Naive thymus-derived CD8-positive, alpha-beta T cell (primary cell): ENCODE results near the gene GPR135. TPM values are rescaled to one million over a fixed set of nuclear protein-coding genes. Genes with fewer than 3 reads are reported as not detected.
A peak's percentile ranks its signal among the peaks of the same experiment; 100 is the strongest.

ENCODE experiments used
- ATAC-seq, 2 donors: fragments of 150-1000 bp; cut with Tn5 transposase in 1 of 2; sonication (Bioruptor Pico), chemical (Tn5 transposase) in 1 of 2; 1 replicate in 1 of 2; 2 replicates in 1 of 2; pipeline ENCODE4 v1.10.0; 2021; ENCODE audit warnings: mild to moderate bottlenecking in 2 of 2, moderate library complexity in 2 of 2
- POLR2A ChIA-PET: fragments of 350-600 bp; sonication (Branson Sonifier 250); formaldehyde crosslinking; loops from one replicate; lab custom pipeline; 2021; ENCODE audit warnings: antibody characterized with exemption; lab: Charles Lee
- DNase-seq, 10 donors: peaks; one replicate each; pipeline versions ENCODE4 v3.0.0 to v3.0.0-alpha.2; 2020 to 2022
- H3K27ac Mint-ChIP-seq, 10 donors: one replicate each; pipeline ENCODE4 v1.8.0; 2020 to 2022; ENCODE audit warnings: mild to moderate bottlenecking in 10 of 10, mixed read lengths in 10 of 10, moderate library complexity in 4 of 10, inconsistent platforms in 1 of 10
- H3K27me3 Mint-ChIP-seq, 5 donors: one replicate each; pipeline ENCODE4 v1.8.0; 2021 to 2022; ENCODE audit warnings: mixed read lengths in 5 of 5
- H3K36me3 Mint-ChIP-seq, 3 donors: one replicate each; pipeline ENCODE4 v1.8.0; 2020 to 2022; ENCODE audit warnings: mixed read lengths in 3 of 3, mild to moderate bottlenecking in 2 of 3, inconsistent platforms in 1 of 3
- H3K4me1 Mint-ChIP-seq, 4 donors: one replicate each; pipeline ENCODE4 v1.8.0; 2021 to 2022; ENCODE audit warnings: mixed read lengths in 4 of 4
- H3K4me3 Mint-ChIP-seq, 10 donors: one replicate each; pipeline ENCODE4 v1.8.0; 2020 to 2022; ENCODE audit warnings: mild to moderate bottlenecking in 10 of 10, mixed read lengths in 10 of 10, moderate library complexity in 6 of 10, inconsistent platforms in 1 of 10
- H3K9me3 Mint-ChIP-seq, 9 donors: one replicate each; pipeline ENCODE4 v1.8.0; 2020 to 2022; ENCODE audit warnings: mixed read lengths in 9 of 9, mild to moderate bottlenecking in 3 of 9, inconsistent platforms in 1 of 9, moderate library complexity in 1 of 9
- polyA plus RNA-seq, 3 donors: library from polyadenylated mRNA; unstranded; fragments of 300-500 nt; fragmentation: Illumina TruSeq; gene quantifications; one replicate each; pipeline ENCODE4 v1.2.3, GENCODE V29; 2021
- total RNA-seq, 8 experiments: library from RNA in 2 of 8; stranded (reverse) in 2 of 8; gene quantifications; one replicate each; pipeline ENCODE4 v1.2.3 and lab custom pipeline; 2021 to 2026

The GPR135 gene
- total and polyA plus RNA-seq, 5 experiments from 2014 or later: 0.16 to 2.0 (median 1.7) TPM; not detected in 2

GRCh38 chr14:59484639-59485175 lies 19.5 kb upstream of the GPR135 start:
- ATAC-seq: peak; percentile 54 to 61
- Mint-ChIP-seq H3K27me3 (no peaks in the 10 kb centered on the region), H3K4me3 (peak overlapping the region; percentile 86 to 99 (median 96)), H3K36me3 (peaks cover 8 to 20% (median 14%) of the 10 kb centered on the region in 3 donors), H3K4me1 (peaks cover 36 to 78% (median 68%) of the 10 kb centered on the region in 4 donors), H3K9me3 (no peaks in the 10 kb centered on the region), H3K27ac (peak overlapping the region; percentile 75 to 98 (median 94))
- POLR2A ChIA-PET: interaction anchor here (1.2 to 2.8 kb wide), 7 partner anchors 12 to 1187 kb away, joined by 3 to 20 read pairs (median 6); partner anchors contain the start of genes DAAM1, GPR135, KIAA0586 and PPM1A
- no peak for DNase-seq

- POLR2A ChIA-PET: interaction anchor here (1.0 to 2.8 kb wide), 9 partner anchors 11 to 1187 kb away, joined by 3 to 20 read pairs (median 5); partner anchors contain the start of genes DAAM1, GPR135, KIAA0586 and PPM1A
- ATAC-seq: peak; percentile 90 to 94
- Mint-ChIP-seq H3K27me3 (no peaks in the 10 kb centered on the region), H3K4me3 (peak within 1 kb of the TSS; percentile 86 to 99 (median 96)), H3K36me3 (peaks cover 1 to 14% (median 8%) of the 10 kb centered on the region in 3 donors), H3K4me1 (peaks cover 32 to 73% (median 65%) of the 10 kb centered on the region in 4 donors), H3K9me3 (no peaks in the 10 kb centered on the region), H3K27ac (peak within 1 kb of the TSS; percentile 75 to 98 (median 94))
- DNase-seq: peak; percentile 94 to 99 (median 96)
Observed at GRCh38 chr14:59483819-59484638, 18.8 kb upstream of the GPR135 start, which contains the start of the genes JKAMP and L3HYPDH. Gene JKAMP (plus strand): TSS chr14:59484517. CDS start chr14:59484590, 73 bp downstream. Gene L3HYPDH (minus strand): TSS chr14:59484408. CDS start chr14:59484316, 92 bp downstream.

- Mint-ChIP-seq H3K27me3 (no peaks in the 10 kb centered on the region), H3K9me3 (no peaks in the 10 kb centered on the region), H3K27ac (peak overlapping the region; percentile 54 to 94 (median 80)), H3K4me3 (peak overlapping the region; percentile 86 to 99 (median 96)), H3K4me1 (peaks cover 28 to 71% (median 62%) of the 10 kb centered on the region in 4 donors), H3K36me3 (peaks cover 0 to 11% (median 3%) of the 10 kb centered on the region in 3 donors)
- ATAC-seq: no peak
- DNase-seq: no peak
- POLR2A ChIA-PET: interaction anchor here (1.0 to 2.8 kb wide), 9 partner anchors 11 to 1186 kb away, joined by 3 to 20 read pairs (median 5); partner anchors contain the start of genes DAAM1, GPR135, KIAA0586 and PPM1A
Observed at GRCh38 chr14:59483363-59483762, 18.2 kb upstream of the GPR135 start.

- no peaks in the 10 kb centered on the region for H3K27me3 Mint-ChIP-seq
- H3K4me1 Mint-ChIP-seq: peaks cover 27 to 68% (median 59%) of the 10 kb centered on the region in 4 donors
- POLR2A ChIA-PET: interaction anchor here (1.7 to 2.8 kb wide), 2 partner anchors 18 to 766 kb away, joined by 12 to 20 read pairs; partner anchors contain the start of genes GPR135 and PPM1A
- DNase-seq: no peak
- H3K36me3 Mint-ChIP-seq: peaks cover 0 to 9% (median 0%) of the 10 kb centered on the region in 3 donors
- H3K4me3 Mint-ChIP-seq: peak overlapping the region; percentile 86 to 99 (median 96)
- no peak for ATAC-seq
- peak overlapping the region; percentile 54 to 94 (median 80) for H3K27ac Mint-ChIP-seq
- no peaks in the 10 kb centered on the region for H3K9me3 Mint-ChIP-seq
Observed at GRCh38 chr14:59482541-59483331, 17.6 kb upstream of the GPR135 start.

- Mint-ChIP-seq H3K36me3 (peaks cover 0 to 10% (median 0%) of the 10 kb centered on the region in 3 donors), H3K27me3 (no peaks in the 10 kb centered on the region), H3K4me1 (peaks cover 29 to 67% (median 62%) of the 10 kb centered on the region in 4 donors), H3K27ac (peak overlapping the region in 4 of 10 donors; percentile 25 to 93 (median 74)), H3K9me3 (no peaks in the 10 kb centered on the region), H3K4me3 (peak overlapping the region; percentile 6 to 99 (median 94))
- POLR2A ChIA-PET: interaction anchor here (2.8 kb wide), 1 partner anchor 17 kb away, joined by 20 read pairs; the partner anchor contains the start of gene GPR135
- no peak for DNase-seq
- no peak for ATAC-seq
Observed at GRCh38 chr14:59481871-59482540, 16.8 kb upstream of the GPR135 start.

GRCh38 chr14:59481407-59481806 lies 16.2 kb upstream of the GPR135 start:
- no peak for ATAC-seq

GRCh38 chr14:59480166-59480565 lies 15.0 kb upstream of the GPR135 start:
- DNase-seq (no peak), ATAC-seq (no peak)
- peak overlapping the region in 1 of 10 donors; percentile 36 for H3K4me3 Mint-ChIP-seq
- peaks cover 0 to 22% (median 0%) of the 10 kb centered on the region in 3 donors for H3K36me3 Mint-ChIP-seq
- POLR2A ChIA-PET: no interaction called here
- H3K4me1 Mint-ChIP-seq: peaks cover 30 to 61% (median 51%) of the 10 kb centered on the region in 4 donors
- H3K9me3 Mint-ChIP-seq: no peaks in the 10 kb centered on the region
- H3K27me3 Mint-ChIP-seq: no peaks in the 10 kb centered on the region
- peak overlapping the region in 5 of 10 donors; percentile 12 to 79 (median 48) for H3K27ac Mint-ChIP-seq

More at GRCh38 chr14:59481407-59481806, 16.2 kb upstream of the GPR135 start:
- H3K27me3 Mint-ChIP-seq: no peaks in the 10 kb centered on the region
- H3K9me3 Mint-ChIP-seq: no peaks in the 10 kb centered on the region
- peaks cover 0 to 12% (median 0%) of the 10 kb centered on the region in 3 donors for H3K36me3 Mint-ChIP-seq
- POLR2A ChIA-PET: no interaction called here
- H3K27ac Mint-ChIP-seq: peak overlapping the region in 2 of 10 donors; percentile 7 to 24
- peaks cover 30 to 65% (median 62%) of the 10 kb centered on the region in 4 donors for H3K4me1 Mint-ChIP-seq
- DNase-seq: no peak
- H3K4me3 Mint-ChIP-seq: peak overlapping the region in 3 of 10 donors; percentile 7 to 23 (median 8)

- Mint-ChIP-seq H3K27me3 (no peaks in the 10 kb centered on the region), H3K36me3 (peaks cover 0 to 30% (median 0%) of the 10 kb centered on the region in 3 donors), H3K4me1 (peaks cover 30 to 58% (median 46%) of the 10 kb centered on the region in 4 donors), H3K9me3 (no peaks in the 10 kb centered on the region), H3K27ac (no peak overlapping the region), H3K4me3 (no peak overlapping the region)
- no peak for DNase-seq
- no peak for ATAC-seq
- POLR2A ChIA-PET: no interaction called here
Observed at GRCh38 chr14:59478540-59478939, 13.4 kb upstream of the GPR135 start.

GRCh38 chr14:59475709-59476108 lies 10.5 kb upstream of the GPR135 start:
- POLR2A ChIA-PET: no interaction called here
- ATAC-seq (no peak), DNase-seq (no peak)
- H3K27ac Mint-ChIP-seq: no peak overlapping the region
- peaks cover 0 to 42% (median 0%) of the 10 kb centered on the region in 3 donors for H3K36me3 Mint-ChIP-seq
- H3K4me1 Mint-ChIP-seq: peaks cover 13 to 30% (median 23%) of the 10 kb centered on the region in 4 donors
- H3K27me3 Mint-ChIP-seq: no peaks in the 10 kb centered on the region
- no peak overlapping the region for H3K4me3 Mint-ChIP-seq
- no peaks in the 10 kb centered on the region for H3K9me3 Mint-ChIP-seq

GRCh38 chr14:59474172-59474571 lies 9.0 kb upstream of the GPR135 start:
- Mint-ChIP-seq H3K36me3 (peaks cover 0 to 42% (median 0%) of the 10 kb centered on the region in 3 donors), H3K9me3 (no peaks in the 10 kb centered on the region), H3K27me3 (no peaks in the 10 kb centered on the region), H3K4me3 (no peak overlapping the region), H3K4me1 (peaks cover 4 to 17% (median 13%) of the 10 kb centered on the region in 4 donors), H3K27ac (no peak overlapping the region)
- POLR2A ChIA-PET: no interaction called here
- no peak for DNase-seq
- no peak for ATAC-seq
